Body of pancreas (tissue), 4 donors: Measurements from ENCODE around the gene GIPC2.

ENCODE experiments used
- CTCF ChIP-seq, 7 experiments: fragments of 450-650 bp in 4 of 7; fragments of 200-600 bp in 3 of 7; sonication (generic) in 3 of 7; IDR thresholded peaks; one replicate each; pipeline ENCODE4 v1.5.1; 2016 to 2019; ENCODE audit warnings: antibody characterized with exemption in 7 of 7
- POLR2A ChIP-seq, 3 donors: fragments of 450-650 bp; IDR thresholded peaks; one replicate each; pipeline ENCODE4 v1.6.1; 2016; ENCODE audit warnings: antibody characterized with exemption in 3 of 3, mild to moderate bottlenecking in 2 of 3

- TF ChIP-seq POLR2A (IDR thresholded peaks at IDR 0.05) (no peak), CTCF (IDR thresholded peaks at IDR 0.05) (no peak)
These were observed 58.6 kb downstream of the GIPC2 start for GRCh38 chr1:78104322-78104721.
